ENCODE data around the gene RET. TPM values are rescaled to one million over a fixed set of nuclear protein-coding genes. Genes with fewer than 3 reads are reported as not detected.

RET gene
- total and polyA plus RNA-seq, 2 experiments from 2014 or later = 0.50 TPM; not detected in 1

- Histone ChIP-seq H3K9me3 (ENCODE audit: low read depth) (no peaks in the 10 kb centered on the region), H3K27ac (no peak overlapping the region), H3K4me2 (no peak overlapping the region), H4K20me1 (ENCODE audit: insufficient read depth, poor library complexity, severe bottlenecking) (no peaks in the 10 kb centered on the region), H3K36me3 (replicated peaks; ENCODE audit: insufficient read depth, low read depth) (no peaks in the 10 kb centered on the region), H3K4me3 (no peak overlapping the region), H3K9me2 (replicated peaks; ENCODE audit: insufficient read depth) (no peaks in the 10 kb centered on the region), H3K79me2 (no peaks in the 10 kb centered on the region), H3K4me1 (ENCODE audit: insufficient read depth) (peaks cover 7% of the 10 kb centered on the region), H3K27me3 (no peaks in the 10 kb centered on the region), H2AFZ (no peak overlapping the region)
- no peak for DNase-seq (ENCODE audit: low spot score)
- 95% methylated on average over 24 of the region's 24 CpGs for WGBS (ENCODE audit: low lambda C conversion rate, missing lambda C conversion rate)
- TF ChIP-seq CTCF (IDR thresholded peaks at IDR 0.05; ENCODE audit: poor library complexity) = no peak
- TF ChIP-seq EZH2 (IDR thresholded peaks at IDR 0.05; ENCODE audit: borderline replicate concordance) = no peak
- no peak for TF ChIP-seq EZH2phosphoT487 (IDR thresholded peaks at IDR 0.05; ENCODE audit: low read depth, severe bottlenecking, unreplicated experiment)
Measured at GRCh38 chr10:43114088-43114742, 37.3 kb downstream of the RET start.

GRCh38 chr10:43114743-43115611, 38.1 kb downstream of the RET start:
- H3K9me3 ChIP-seq (ENCODE audit: low read depth) = no peaks in the 10 kb centered on the region
- 82% methylated on average over 17 of the region's 17 CpGs for WGBS (ENCODE audit: low lambda C conversion rate, missing lambda C conversion rate)
- peaks cover 7% of the 10 kb centered on the region for H3K4me1 ChIP-seq (ENCODE audit: insufficient read depth)
- no peaks in the 10 kb centered on the region for H3K79me2 ChIP-seq
- no peak for DNase-seq (ENCODE audit: low spot score)
- no peaks in the 10 kb centered on the region for H4K20me1 ChIP-seq (ENCODE audit: insufficient read depth, poor library complexity, severe bottlenecking)
- no peaks in the 10 kb centered on the region for H3K36me3 ChIP-seq (replicated peaks; ENCODE audit: insufficient read depth, low read depth)
- H2AFZ ChIP-seq = no peak overlapping the region
- H3K4me3 ChIP-seq = no peak overlapping the region
- no peak overlapping the region for H3K27ac ChIP-seq
- H3K9me2 ChIP-seq (replicated peaks; ENCODE audit: insufficient read depth) = no peaks in the 10 kb centered on the region
- no peak overlapping the region for H3K4me2 ChIP-seq
- no peaks in the 10 kb centered on the region for H3K27me3 ChIP-seq
- TF ChIP-seq EZH2phosphoT487 (IDR thresholded peaks at IDR 0.05; ENCODE audit: low read depth, severe bottlenecking, unreplicated experiment) (no peak), CTCF (IDR thresholded peaks at IDR 0.05; ENCODE audit: poor library complexity) (no peak), EZH2 (IDR thresholded peaks at IDR 0.05; ENCODE audit: borderline replicate concordance) (no peak)

- no peaks in the 10 kb centered on the region for H3K4me1 ChIP-seq (ENCODE audit: insufficient read depth)
- H3K36me3 ChIP-seq (replicated peaks; ENCODE audit: insufficient read depth, low read depth) = no peaks in the 10 kb centered on the region
- 86% methylated on average over 10 of the region's 10 CpGs for WGBS (ENCODE audit: low lambda C conversion rate, missing lambda C conversion rate)
- H3K9me3 ChIP-seq (ENCODE audit: low read depth) = no peaks in the 10 kb centered on the region
- no peak overlapping the region for H3K4me3 ChIP-seq
- DNase-seq (ENCODE audit: low spot score) = no peak
- H3K79me2 ChIP-seq = no peaks in the 10 kb centered on the region
- H3K4me2 ChIP-seq = no peak overlapping the region
- no peak overlapping the region for H3K27ac ChIP-seq
- H4K20me1 ChIP-seq (ENCODE audit: insufficient read depth, poor library complexity, severe bottlenecking) = no peaks in the 10 kb centered on the region
- H3K27me3 ChIP-seq = no peaks in the 10 kb centered on the region
- TF ChIP-seq CTCF (IDR thresholded peaks at IDR 0.05; ENCODE audit: poor library complexity) = no peak
- TF ChIP-seq EZH2 (IDR thresholded peaks at IDR 0.05; ENCODE audit: borderline replicate concordance) = no peak
- TF ChIP-seq EZH2phosphoT487 (IDR thresholded peaks at IDR 0.05; ENCODE audit: low read depth, severe bottlenecking, unreplicated experiment) = no peak
- H2AFZ ChIP-seq = no peak overlapping the region
- H3K9me2 ChIP-seq (replicated peaks; ENCODE audit: insufficient read depth) = no peaks in the 10 kb centered on the region
Measured at GRCh38 chr10:43115881-43116595, 39.2 kb downstream of the RET start.

Measured in hepatocyte (in vitro differentiated cells).